H7 (cell line): ENCODE measurements around the gene DIPK2A. TPM values are rescaled to one million over a fixed set of nuclear protein-coding genes. Genes with fewer than 3 reads are reported as not detected.
A peak's percentile ranks its signal among the peaks of the same experiment; 100 is the strongest.

Experiments
- DNase-seq: peaks from one replicate; pipeline ENCODE4 v3.0.0; 2012
- H3K27me3 ChIP-seq: 2 replicates; pipeline ENCODE4 v1.6.0; 2011; ENCODE audit warnings: mild to moderate bottlenecking, low read length; ENCODE audit not compliant: control insufficient read depth, insufficient read depth
- H3K36me3 ChIP-seq: replicated peaks from 2 replicates; pipeline ENCODE4 v1.5.1; 2011; ENCODE audit warnings: low read length; ENCODE audit not compliant: control insufficient read depth, insufficient read depth
- H3K4me3 ChIP-seq: 2 replicates; pipeline ENCODE4 v1.5.1; 2011; ENCODE audit warnings: low read depth, mild to moderate bottlenecking, control low read depth, low read length, moderate library complexity; ENCODE audit not compliant: insufficient read depth
- total RNA-seq: library from RNA; depleted of rRNA; stranded (reverse); fragments of >200 nt; shearing (Covaris generic); gene quantifications from 2 replicates; pipeline ENCODE4 v1.2.3, GENCODE V29; 2014; rRNA removed

The DIPK2A gene
- 58.9 and 89.9 TPM in 2 replicates for total RNA-seq

GRCh38 chr3:143971359-143972154 is at the start of gene DIPK2A:
DIPK2A (plus strand) TSS chr3:143971823; CDS start chr3:143972333, 510 bp downstream.
- peak; percentile 92 for DNase-seq
- Histone ChIP-seq H3K36me3 (no peaks in the 10 kb centered on the region), H3K4me3 (peak within 1 kb of the TSS; percentile 77), H3K27me3 (no peaks in the 10 kb centered on the region)

GRCh38 chr3:143924522-143925285 is 46.9 kb upstream of the DIPK2A start:
- Histone ChIP-seq H3K27me3 (no peaks in the 10 kb centered on the region), H3K4me3 (no peak overlapping the region), H3K36me3 (no peaks in the 10 kb centered on the region)
- no peak for DNase-seq

GRCh38 chr3:143928056-143928455 is 43.6 kb upstream of the DIPK2A start:
- H3K4me3 ChIP-seq = no peak overlapping the region
- H3K27me3 ChIP-seq = no peaks in the 10 kb centered on the region
- no peak for DNase-seq
- H3K36me3 ChIP-seq = no peaks in the 10 kb centered on the region

GRCh38 chr3:143928541-143929255 is 42.9 kb upstream of the DIPK2A start:
- Histone ChIP-seq H3K36me3 (no peaks in the 10 kb centered on the region), H3K4me3 (no peak overlapping the region), H3K27me3 (no peaks in the 10 kb centered on the region)
- DNase-seq = no peak

- Histone ChIP-seq H3K27me3 (no peaks in the 10 kb centered on the region), H3K36me3 (no peaks in the 10 kb centered on the region), H3K4me3 (no peak overlapping the region)
- DNase-seq = no peak
These were observed 36.8 kb upstream of the DIPK2A start for GRCh38 chr3:143934791-143935190.

GRCh38 chr3:143935678-143936077 is 35.9 kb upstream of the DIPK2A start:
- Histone ChIP-seq H3K36me3 (no peaks in the 10 kb centered on the region), H3K4me3 (no peak overlapping the region), H3K27me3 (no peaks in the 10 kb centered on the region)
- no peak for DNase-seq

- no peak for DNase-seq
- Histone ChIP-seq H3K36me3 (no peaks in the 10 kb centered on the region), H3K4me3 (no peak overlapping the region), H3K27me3 (no peaks in the 10 kb centered on the region)
These were observed 20.8 kb upstream of the DIPK2A start for GRCh38 chr3:143950810-143951209.

GRCh38 chr3:143951351-143951971 is 20.2 kb upstream of the DIPK2A start:
- no peaks in the 10 kb centered on the region for H3K27me3 ChIP-seq
- peak; percentile 22 for DNase-seq
- H3K36me3 ChIP-seq = no peaks in the 10 kb centered on the region
- H3K4me3 ChIP-seq = no peak overlapping the region

- Histone ChIP-seq H3K27me3 (no peaks in the 10 kb centered on the region), H3K36me3 (no peaks in the 10 kb centered on the region), H3K4me3 (no peak overlapping the region)
- DNase-seq = no peak
These were observed 19.0 kb upstream of the DIPK2A start for GRCh38 chr3:143952569-143953072.

GRCh38 chr3:143955113-143955512 is 16.5 kb upstream of the DIPK2A start:
- Histone ChIP-seq H3K36me3 (no peaks in the 10 kb centered on the region), H3K4me3 (no peak overlapping the region), H3K27me3 (no peaks in the 10 kb centered on the region)
- DNase-seq = no peak

- no peak for DNase-seq
- no peaks in the 10 kb centered on the region for H3K36me3 ChIP-seq
- no peak overlapping the region for H3K4me3 ChIP-seq
- no peaks in the 10 kb centered on the region for H3K27me3 ChIP-seq
These were observed 14.8 kb upstream of the DIPK2A start for GRCh38 chr3:143956838-143957237.

- H3K36me3 ChIP-seq = no peaks in the 10 kb centered on the region
- DNase-seq = no peak
- H3K27me3 ChIP-seq = no peaks in the 10 kb centered on the region
- H3K4me3 ChIP-seq = no peak overlapping the region
These were observed 14.2 kb upstream of the DIPK2A start for GRCh38 chr3:143957453-143957852.

GRCh38 chr3:143958966-143959365 is 12.7 kb upstream of the DIPK2A start:
- no peaks in the 10 kb centered on the region for H3K36me3 ChIP-seq
- DNase-seq = no peak

GRCh38 chr3:143961342-143961741 is 10.3 kb upstream of the DIPK2A start:
- Histone ChIP-seq H3K27me3 (no peaks in the 10 kb centered on the region), H3K36me3 (no peaks in the 10 kb centered on the region), H3K4me3 (no peak overlapping the region)
- DNase-seq = no peak

More at GRCh38 chr3:143958966-143959365, 12.7 kb upstream of the DIPK2A start:
- H3K4me3 ChIP-seq = no peak overlapping the region
- no peaks in the 10 kb centered on the region for H3K27me3 ChIP-seq
